Neural progenitor cell (in vitro differentiated cells): ENCODE results near the gene USH1G. TPM values are rescaled to one million over a fixed set of nuclear protein-coding genes. Genes with fewer than 3 reads are reported as not detected.
A peak's percentile ranks its signal among the peaks of the same experiment; 100 is the strongest.

Source experiments
- DNase-seq: peaks from one replicate; pipeline ENCODE4 v3.0.0-alpha.2; 2016; ENCODE audit warnings: low spot score
- H2AFZ ChIP-seq: fragments of 200-600 bp; sonication (generic); replicated peaks from 2 replicates; pipeline ENCODE4 v1.6.1; 2016; ENCODE audit warnings: antibody characterized with exemption
- H3F3A ChIP-seq: fragments of 200-600 bp; sonication (generic); 2 replicates; pipeline ENCODE4 v1.6.1; 2016; ENCODE audit warnings: antibody characterized with exemption, low read depth
- H3K27ac ChIP-seq: fragments of 200-600 bp; sonication (generic); 2 replicates; pipeline ENCODE4 v1.5.1; 2016; ENCODE audit warnings: mild to moderate bottlenecking
- H3K27me3 ChIP-seq: fragments of 200-600 bp; sonication (generic); 2 replicates; pipeline ENCODE4 v1.6.1; 2016; ENCODE audit warnings: mild to moderate bottlenecking, moderate library complexity
- H3K36me3 ChIP-seq: fragments of 200-600 bp; sonication (generic); 2 replicates; pipeline ENCODE4 v1.5.1; 2016
- H3K4me1 ChIP-seq: fragments of 200-600 bp; sonication (generic); 2 replicates; pipeline ENCODE4 v1.6.1; 2016; ENCODE audit warnings: mixed run types
- H3K4me2 ChIP-seq: fragments of 200-600 bp; sonication (generic); 2 replicates; pipeline ENCODE4 v1.6.1; 2016
- H3K4me3 ChIP-seq: fragments of 200-600 bp; sonication (generic); 2 replicates; pipeline ENCODE4 v1.5.1; 2016
- H3K79me2 ChIP-seq: fragments of 200-600 bp; sonication (generic); 2 replicates; pipeline ENCODE4 v1.6.1; 2016; ENCODE audit warnings: low read depth
- H3K9ac ChIP-seq: fragments of 200-600 bp; sonication (generic); 2 replicates; pipeline ENCODE4 v1.6.1; 2016
- H3K9me3 ChIP-seq: fragments of 200-600 bp; sonication (generic); 2 replicates; pipeline ENCODE4 v1.5.1; 2016; ENCODE audit warnings: low read depth
- H4K20me1 ChIP-seq: fragments of 200-600 bp; sonication (generic); 2 replicates; pipeline ENCODE4 v1.6.1; 2016; ENCODE audit warnings: low read depth
- H3K27ac Mint-ChIP-seq: 3 replicates; pipeline ENCODE4 v1.8.0; 2021; ENCODE audit warnings: mixed read lengths
- H3K27me3 Mint-ChIP-seq: 2 replicates; pipeline ENCODE4 v1.8.0; 2022; ENCODE audit warnings: low read depth, mild to moderate bottlenecking, inconsistent platforms, moderate library complexity, mixed read lengths; ENCODE audit not compliant: insufficient read depth
- H3K36me3 Mint-ChIP-seq: 3 replicates; pipeline ENCODE4 v1.8.0; 2021; ENCODE audit warnings: mixed read lengths
- H3K4me1 Mint-ChIP-seq: 3 replicates; pipeline ENCODE4 v1.8.0; 2021; ENCODE audit warnings: mixed read lengths
- H3K4me3 Mint-ChIP-seq: 3 replicates; pipeline ENCODE4 v1.8.0; 2021; ENCODE audit warnings: mild to moderate bottlenecking, moderate library complexity, mixed read lengths
- H3K9me3 Mint-ChIP-seq: 3 replicates; pipeline ENCODE4 v1.8.0; 2020; ENCODE audit warnings: mixed read lengths
- CTCF ChIP-seq: fragments of 200-600 bp; sonication (generic); IDR thresholded peaks from 2 replicates; pipeline ENCODE4 v1.5.1; 2017; ENCODE audit warnings: antibody characterized with exemption, mild to moderate bottlenecking
- EZH2 ChIP-seq: fragments of 200-600 bp; sonication (generic); IDR thresholded peaks from 2 replicates; pipeline ENCODE4 v1.6.1; 2017; ENCODE audit warnings: antibody characterized with exemption, mild to moderate bottlenecking, moderate library complexity
- EZH2phosphoT487 ChIP-seq: fragments of 200-600 bp; sonication (generic); IDR thresholded peaks from 2 replicates; pipeline ENCODE4 v1.6.1; 2017; ENCODE audit warnings: antibody characterized with exemption
- total RNA-seq: library from RNA; depleted of rRNA; stranded (reverse); fragments of >200 nt; gene quantifications from 2 replicates; pipeline ENCODE4 v1.2.3, GENCODE V29; 2015; ENCODE audit warnings: low replicate concordance

The USH1G gene
- total RNA-seq, 1 donor from 2014 or later, result not detected

GRCh38 chr17:74898376-74898946 lies 24.6 kb downstream of the USH1G start:
- no peak overlapping the region for H3K4me3 ChIP-seq
- no peaks in the 10 kb centered on the region for H3K9me3 ChIP-seq
- peaks cover 43% of the 10 kb centered on the region for H3K27me3 ChIP-seq
- Mint-ChIP-seq H3K9me3 (no peaks in the 10 kb centered on the region), H3K4me3 (no peak overlapping the region), H3K27ac (no peak overlapping the region), H3K4me1 (peaks cover 3% of the 10 kb centered on the region), H3K27me3 (peaks cover 48% of the 10 kb centered on the region), H3K36me3 (no peaks in the 10 kb centered on the region)
- peaks cover under 1% of the 10 kb centered on the region for H3K4me1 ChIP-seq
- TF ChIP-seq CTCF (no peak), EZH2phosphoT487 (no peak), EZH2 (no peak)
- no peak overlapping the region for H3K27ac ChIP-seq
- no peak overlapping the region for H2AFZ ChIP-seq
- H3K79me2 ChIP-seq, result no peaks in the 10 kb centered on the region
- H3K36me3 ChIP-seq, result no peaks in the 10 kb centered on the region
- peaks cover 5% of the 10 kb centered on the region for H3F3A ChIP-seq
- H3K9ac ChIP-seq, result no peak overlapping the region
- no peak for DNase-seq
- no peaks in the 10 kb centered on the region for H4K20me1 ChIP-seq
- H3K4me2 ChIP-seq, result no peak overlapping the region

GRCh38 chr17:74893936-74894671 lies 29.0 kb downstream of the USH1G start:
- H3K27ac Mint-ChIP-seq, result peak overlapping the region; percentile 82
- H3K4me2 ChIP-seq, result peak overlapping the region; percentile 87
- H3K4me3 ChIP-seq, result peak overlapping the region; percentile 54
- no peak overlapping the region for H3K27ac ChIP-seq
- no peaks in the 10 kb centered on the region for H3K9me3 Mint-ChIP-seq
- no peaks in the 10 kb centered on the region for H4K20me1 ChIP-seq
- no peaks in the 10 kb centered on the region for H3K79me2 ChIP-seq
- peaks cover 6% of the 10 kb centered on the region for H3K4me1 ChIP-seq
- no peak overlapping the region for H2AFZ ChIP-seq
- H3F3A ChIP-seq, result peaks cover 5% of the 10 kb centered on the region
- H3K36me3 Mint-ChIP-seq, result no peaks in the 10 kb centered on the region
- H3K9ac ChIP-seq, result no peak overlapping the region
- peaks cover 56% of the 10 kb centered on the region for H3K27me3 Mint-ChIP-seq
- peak overlapping the region; percentile 84 for H3K4me3 Mint-ChIP-seq
- no peaks in the 10 kb centered on the region for H3K36me3 ChIP-seq
- H3K4me1 Mint-ChIP-seq, result peaks cover 10% of the 10 kb centered on the region
- TF ChIP-seq EZH2phosphoT487, result no peak
- TF ChIP-seq EZH2, result no peak
- no peaks in the 10 kb centered on the region for H3K9me3 ChIP-seq
- DNase-seq, result no peak
- H3K27me3 ChIP-seq, result peaks cover 77% of the 10 kb centered on the region

- H3K4me1 Mint-ChIP-seq, result peaks cover 10% of the 10 kb centered on the region
- peak; percentile 36 for DNase-seq
- Histone ChIP-seq H3K36me3 (no peaks in the 10 kb centered on the region), H3K4me1 (peaks cover 6% of the 10 kb centered on the region), H3K4me2 (peak within 1 kb of the TSS; percentile 87), H3K27me3 (peaks cover 77% of the 10 kb centered on the region), H3F3A (peaks cover 5% of the 10 kb centered on the region), H3K9me3 (no peaks in the 10 kb centered on the region), H3K4me3 (peak within 1 kb of the TSS; percentile 54), H4K20me1 (no peaks in the 10 kb centered on the region), H3K79me2 (no peaks in the 10 kb centered on the region), H3K27ac (no peak within 1 kb of the TSS), H3K9ac (no peak within 1 kb of the TSS), H2AFZ (peak within 1 kb of the TSS; percentile 92)
- no peaks in the 10 kb centered on the region for H3K36me3 Mint-ChIP-seq
- H3K4me3 Mint-ChIP-seq, result peak within 1 kb of the TSS; percentile 84
- H3K9me3 Mint-ChIP-seq, result no peaks in the 10 kb centered on the region
- TF ChIP-seq EZH2, result peak; percentile 90
- no peak for TF ChIP-seq CTCF
- TF ChIP-seq EZH2phosphoT487, result peak; percentile 94
- H3K27me3 Mint-ChIP-seq, result peaks cover 56% of the 10 kb centered on the region
- peak within 1 kb of the TSS; percentile 82 for H3K27ac Mint-ChIP-seq
These were observed 29.8 kb downstream of the USH1G start, which contains the start of gene FADS6 for GRCh38 chr17:74892974-74893911. Gene FADS6 (minus strand): TSS chr17:74893633. CDS start chr17:74893595, 38 bp downstream.
